ENCODE measurements around the gene KCNJ1. TPM values are rescaled to one million over a fixed set of nuclear protein-coding genes. Genes with fewer than 3 reads are reported as not detected.

Gene KCNJ1
- total RNA-seq, 3 donors from 2014 or later (not counting 1 experiment from before 2014, with no cell fraction given), result not detected

- H3K27ac Mint-ChIP-seq, result no peak overlapping the region
Measured at GRCh38 chr11:128915149-128915521, 48.0 kb upstream of the KCNJ1 start.

DNA sequence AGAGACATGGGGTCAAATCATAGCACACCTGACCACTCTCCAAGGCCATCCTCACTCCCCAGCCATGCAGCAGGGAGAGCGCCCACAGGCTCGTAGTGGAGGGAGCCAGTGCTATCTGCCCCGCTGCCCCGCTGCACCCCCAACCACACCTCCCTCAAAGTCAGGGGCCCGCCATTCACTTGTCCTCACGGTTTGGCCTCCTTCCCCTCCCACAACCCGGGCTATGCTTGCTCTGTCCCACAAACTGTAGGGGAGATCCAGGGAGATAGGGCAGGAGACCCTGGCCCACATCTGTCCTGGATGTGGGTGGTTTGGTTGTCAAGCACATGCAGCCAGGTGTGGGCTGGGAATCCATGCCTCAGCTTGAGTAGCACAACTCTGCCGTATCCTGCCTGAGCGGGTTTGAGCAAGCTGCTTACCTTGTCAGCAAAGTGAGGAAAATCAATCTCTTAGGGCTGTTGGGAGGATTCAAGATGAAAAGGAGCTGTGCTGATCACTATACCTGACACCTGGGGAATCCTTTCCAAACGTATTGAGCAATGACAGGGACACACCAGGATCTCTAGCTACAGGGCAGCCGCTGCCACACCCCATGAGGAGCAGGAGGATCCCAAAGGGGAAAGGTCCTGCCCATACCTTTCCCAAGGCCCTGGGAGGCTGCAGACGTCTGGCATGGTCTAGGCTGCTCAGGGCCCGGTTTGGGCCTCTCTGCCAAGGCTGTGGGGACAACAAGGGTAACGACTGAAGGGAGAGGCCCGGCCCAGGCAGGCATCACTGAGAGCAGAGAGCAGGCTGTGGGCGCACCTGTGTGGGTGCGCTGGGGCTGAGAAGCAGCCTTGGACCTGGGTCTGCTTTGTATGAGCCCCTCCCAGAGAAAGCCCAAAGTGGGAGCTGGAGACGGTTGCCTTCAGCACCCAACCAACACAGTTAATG lies 47.4 kb upstream of the KCNJ1 start:
- intact Hi-C loops (cut with micrococcal nuclease), result no loop called here
- no peak for ATAC-seq
- H3K9me3 Mint-ChIP-seq, result peaks cover 0 to 4% of the 10 kb centered on the region in 2 donors
- no peak overlapping the region for H3K4me3 Mint-ChIP-seq
- H3K4me1 Mint-ChIP-seq, result peaks cover 22 to 25% of the 10 kb centered on the region in 2 donors
- no peaks in the 10 kb centered on the region for H3K36me3 Mint-ChIP-seq
- DNase-seq, result no peak
- Histone ChIP-seq H3K36me3 (ENCODE audit: control insufficient read depth, insufficient read depth, low read length) (no peaks in the 10 kb centered on the region), H3K9me3 (ENCODE audit: control insufficient read depth, insufficient read depth, low read length) (no peaks in the 10 kb centered on the region), H3K27me3 (ENCODE audit: control insufficient read depth, insufficient read depth, low read length) (peaks cover 4% of the 10 kb centered on the region), H3K4me1 (ENCODE audit: control insufficient read depth, insufficient read depth, low read length) (peaks cover 28% of the 10 kb centered on the region), H3K27ac (ENCODE audit: low read length) (no peak overlapping the region), H3K4me3 (ENCODE audit: low read length) (no peak overlapping the region)
- peaks cover 48 to 54% of the 10 kb centered on the region in 2 donors for H3K27me3 Mint-ChIP-seq (ENCODE audit: low read depth in 2 of 2)
- no peak overlapping the region for H3K27ac Mint-ChIP-seq
- 92% methylated on average over 18 of the region's 18 CpGs for WGBS (ENCODE audit: insufficient coverage)
- TF ChIP-seq, protein P1, sequence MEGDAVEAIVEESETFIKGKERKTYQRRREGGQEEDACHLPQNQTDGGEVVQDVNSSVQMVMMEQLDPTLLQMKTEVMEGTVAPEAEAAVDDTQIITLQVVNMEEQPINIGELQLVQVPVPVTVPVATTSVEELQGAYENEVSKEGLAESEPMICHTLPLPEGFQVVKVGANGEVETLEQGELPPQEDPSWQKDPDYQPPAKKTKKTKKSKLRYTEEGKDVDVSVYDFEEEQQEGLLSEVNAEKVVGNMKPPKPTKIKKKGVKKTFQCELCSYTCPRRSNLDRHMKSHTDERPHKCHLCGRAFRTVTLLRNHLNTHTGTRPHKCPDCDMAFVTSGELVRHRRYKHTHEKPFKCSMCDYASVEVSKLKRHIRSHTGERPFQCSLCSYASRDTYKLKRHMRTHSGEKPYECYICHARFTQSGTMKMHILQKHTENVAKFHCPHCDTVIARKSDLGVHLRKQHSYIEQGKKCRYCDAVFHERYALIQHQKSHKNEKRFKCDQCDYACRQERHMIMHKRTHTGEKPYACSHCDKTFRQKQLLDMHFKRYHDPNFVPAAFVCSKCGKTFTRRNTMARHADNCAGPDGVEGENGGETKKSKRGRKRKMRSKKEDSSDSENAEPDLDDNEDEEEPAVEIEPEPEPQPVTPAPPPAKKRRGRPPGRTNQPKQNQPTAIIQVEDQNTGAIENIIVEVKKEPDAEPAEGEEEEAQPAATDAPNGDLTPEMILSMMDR (IDR thresholded peaks at IDR 0.05), result no peak

More at GRCh38 chr11:128915149-128915521, 48.0 kb upstream of the KCNJ1 start:
- peaks cover 0 to 4% of the 10 kb centered on the region in 2 donors for H3K9me3 Mint-ChIP-seq
- intact Hi-C loops (cut with micrococcal nuclease), result no loop called here
- ATAC-seq (no peak), DNase-seq (no peak)
- Histone ChIP-seq H3K36me3 (ENCODE audit: control insufficient read depth, insufficient read depth, low read length) (no peaks in the 10 kb centered on the region), H3K27ac (ENCODE audit: low read length) (no peak overlapping the region), H3K9me3 (ENCODE audit: control insufficient read depth, insufficient read depth, low read length) (no peaks in the 10 kb centered on the region), H3K4me3 (ENCODE audit: low read length) (no peak overlapping the region), H3K4me1 (ENCODE audit: control insufficient read depth, insufficient read depth, low read length) (peaks cover 29% of the 10 kb centered on the region), H3K27me3 (ENCODE audit: control insufficient read depth, insufficient read depth, low read length) (peaks cover 4% of the 10 kb centered on the region)
- H3K36me3 Mint-ChIP-seq, result no peaks in the 10 kb centered on the region
- peaks cover 48 to 54% of the 10 kb centered on the region in 2 donors for H3K27me3 Mint-ChIP-seq (ENCODE audit: low read depth in 2 of 2)
- TF ChIP-seq, protein P1 (IDR thresholded peaks at IDR 0.05), result no peak
- H3K4me3 Mint-ChIP-seq, result no peak overlapping the region
- WGBS (ENCODE audit: insufficient coverage), result 90% methylated on average over 6 of the region's 6 CpGs
- H3K4me1 Mint-ChIP-seq, result peaks cover 22 to 25% of the 10 kb centered on the region in 2 donors

GRCh38 chr11:128913806-128914205 lies 46.7 kb upstream of the KCNJ1 start:
- Mint-ChIP-seq H3K27me3 (ENCODE audit: low read depth in 2 of 2) (peaks cover 48 to 55% of the 10 kb centered on the region in 2 donors), H3K4me3 (no peak overlapping the region), H3K4me1 (peaks cover 18 to 19% of the 10 kb centered on the region in 2 donors), H3K27ac (no peak overlapping the region), H3K9me3 (peaks cover 0 to 4% of the 10 kb centered on the region in 2 donors), H3K36me3 (no peaks in the 10 kb centered on the region)
- H3K9me3 ChIP-seq (ENCODE audit: control insufficient read depth, insufficient read depth, low read length), result no peaks in the 10 kb centered on the region
- ATAC-seq (no peak), DNase-seq (no peak)
- H3K27me3 ChIP-seq (ENCODE audit: control insufficient read depth, insufficient read depth, low read length), result peaks cover 5% of the 10 kb centered on the region
- intact Hi-C loops (cut with micrococcal nuclease), result no loop called here
- no peaks in the 10 kb centered on the region for H3K36me3 ChIP-seq (ENCODE audit: control insufficient read depth, insufficient read depth, low read length)
- H3K27ac ChIP-seq (ENCODE audit: low read length), result no peak overlapping the region
- WGBS (ENCODE audit: insufficient coverage), result 83% methylated on average over 5 of the region's 5 CpGs
- TF ChIP-seq, protein P1 (IDR thresholded peaks at IDR 0.05), result no peak
- H3K4me1 ChIP-seq (ENCODE audit: control insufficient read depth, insufficient read depth, low read length), result peaks cover 24% of the 10 kb centered on the region
- no peak overlapping the region for H3K4me3 ChIP-seq (ENCODE audit: low read length)

Data from natural killer cell (primary cell).